CD4-positive, alpha-beta T cell treated with Interleukin-17A for 4 hours (primary cell): Measurements from ENCODE around the gene AMDHD2.
"Not testable (repeated sequence)": the region's sequence is repeated elsewhere in the genome, so short reads cannot be mapped to it uniquely, and the experiment has no call there.

ENCODE experiments used
- DNase-seq: peaks from one replicate; pipeline ENCODE4 v3.0.0-alpha.2; 2020; ENCODE audit warnings: mixed read lengths

The AMDHD2 gene

DNA sequence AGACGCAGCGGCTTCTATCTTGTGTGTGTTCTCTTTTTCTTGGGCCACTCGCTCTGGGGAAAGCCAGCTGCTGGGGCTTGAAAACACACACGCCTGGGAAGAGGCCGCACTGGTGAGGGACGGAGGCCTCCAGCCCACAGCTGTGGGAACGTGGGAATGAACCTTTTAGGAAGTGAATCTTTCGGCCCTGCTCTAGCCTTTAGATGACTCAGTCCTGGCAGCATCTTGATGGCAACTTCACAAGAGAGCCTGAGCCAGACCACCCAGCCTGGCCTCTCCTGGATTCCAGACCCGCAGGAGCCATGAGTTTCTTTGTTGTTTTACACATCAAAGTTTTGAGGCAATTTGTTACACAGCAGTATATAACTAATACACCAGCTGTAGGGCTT, 15.4 kb downstream of the AMDHD2 start:
- no peak for DNase-seq

DNA sequence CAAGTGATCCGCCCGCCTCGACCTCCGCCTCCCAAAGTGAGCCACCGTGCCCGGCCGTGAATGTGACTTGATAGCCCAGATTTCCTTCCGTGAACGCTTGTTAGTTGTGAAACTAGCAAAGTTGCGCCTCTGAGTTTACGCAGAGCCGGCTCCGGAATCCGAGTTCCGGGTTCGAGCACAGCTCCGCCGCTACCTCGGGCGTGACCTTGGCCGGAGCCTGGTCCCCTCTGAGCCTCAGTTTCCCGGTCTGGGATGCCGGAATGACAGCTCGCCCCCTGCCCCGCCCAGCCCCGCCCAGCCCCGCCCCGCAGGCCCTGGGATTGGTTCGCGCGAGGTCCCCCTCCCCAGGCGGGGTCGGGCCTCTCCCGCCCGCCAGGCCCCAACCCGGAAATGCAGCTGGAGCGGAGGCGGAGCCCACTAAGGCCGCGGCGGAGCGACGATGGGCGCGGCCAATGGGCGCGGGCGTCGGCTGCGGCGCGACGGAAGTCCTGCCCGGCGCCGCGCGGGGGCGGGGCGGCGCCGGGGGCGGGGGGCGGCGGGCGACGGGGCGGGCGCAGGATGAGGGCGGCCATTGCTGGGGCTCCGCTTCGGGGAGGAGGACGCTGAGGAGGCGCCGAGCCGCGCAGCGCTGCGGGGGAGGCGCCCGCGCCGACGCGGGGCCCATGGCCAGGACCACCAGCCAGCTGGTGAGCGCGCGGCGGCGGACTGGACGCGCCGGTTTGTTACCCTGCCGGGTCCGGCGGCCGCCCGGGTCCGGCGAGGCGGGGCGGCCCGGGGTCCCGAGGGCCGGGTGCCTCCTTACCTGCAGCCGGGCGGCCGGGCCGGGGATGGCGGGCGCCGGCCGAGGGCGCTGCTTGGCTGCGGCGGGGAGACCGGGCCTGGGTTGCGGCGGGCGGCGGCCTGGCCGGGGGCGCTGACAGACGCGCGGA, 17.5 kb downstream of the AMDHD2 start, which contains the start of gene PDPK1:
PDPK1 (plus strand) TSS at position 571 of the 929 bp plus-strand sequence; CDS start at position 663, 92 bp downstream.
- DNase-seq: peak; percentile 95

DNA sequence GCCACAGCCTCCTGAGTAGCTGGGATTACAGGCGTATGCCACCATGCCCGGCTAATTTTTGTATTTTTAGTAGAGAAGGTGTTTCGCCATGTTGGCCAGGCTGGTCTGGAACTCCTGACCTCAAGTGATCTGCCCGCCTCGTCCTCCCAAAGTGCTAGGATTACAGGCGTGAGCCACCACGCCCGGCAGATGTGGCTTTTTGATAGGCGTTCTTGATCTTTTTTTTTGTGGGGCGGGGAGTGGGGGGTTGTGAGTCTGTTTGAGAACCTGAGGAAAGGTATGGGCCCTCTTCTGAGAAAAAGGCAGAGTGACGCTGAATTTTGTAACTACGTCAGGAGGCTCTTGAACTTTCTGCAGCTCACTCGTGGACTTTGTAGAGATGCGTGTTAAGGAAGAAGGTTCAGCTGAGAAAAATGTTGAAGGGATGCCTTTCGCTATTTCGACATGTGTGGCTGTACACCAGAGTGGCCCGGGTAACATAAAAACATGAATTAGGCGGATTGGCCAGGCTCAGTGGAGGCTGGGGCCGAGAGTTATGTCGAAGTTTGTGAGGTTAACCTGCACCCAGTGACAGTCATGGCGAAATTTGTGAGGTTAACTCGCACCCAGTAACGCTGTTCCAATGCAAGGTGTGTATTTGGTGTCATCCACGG, 19.1 kb downstream of the AMDHD2 start:
- DNase-seq: not testable (repeated sequence)

DNA sequence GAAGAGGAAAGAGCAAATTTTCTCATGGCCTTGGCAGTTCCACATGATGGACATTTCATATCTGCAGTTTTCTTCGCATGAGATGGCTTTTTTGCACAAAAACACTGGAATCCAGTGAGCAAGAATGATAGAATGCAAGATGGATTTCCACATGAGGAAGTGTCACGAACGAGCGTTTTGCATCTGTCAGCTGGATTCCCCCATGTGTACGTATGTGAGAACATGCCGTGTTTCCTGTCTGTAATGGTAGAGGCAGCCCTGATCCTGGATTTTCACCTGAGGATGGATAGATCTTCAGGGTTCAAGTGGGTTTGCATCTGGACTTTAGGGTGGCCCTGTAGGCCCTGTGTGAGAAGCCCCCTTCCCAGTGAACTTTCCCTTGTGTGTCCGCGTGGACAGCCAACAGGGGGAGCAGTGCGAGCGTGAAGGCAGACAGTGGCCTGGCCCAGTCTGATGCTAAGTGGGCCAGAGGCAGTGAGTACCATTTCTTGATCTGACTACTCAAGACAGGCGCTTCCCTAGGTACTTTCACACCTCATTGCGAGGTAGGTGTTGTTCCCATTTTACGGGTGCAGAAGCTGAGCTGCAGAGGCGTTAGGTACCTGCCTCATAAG, 19.8 kb downstream of the AMDHD2 start:
- peak; percentile 41 for DNase-seq

DNA sequence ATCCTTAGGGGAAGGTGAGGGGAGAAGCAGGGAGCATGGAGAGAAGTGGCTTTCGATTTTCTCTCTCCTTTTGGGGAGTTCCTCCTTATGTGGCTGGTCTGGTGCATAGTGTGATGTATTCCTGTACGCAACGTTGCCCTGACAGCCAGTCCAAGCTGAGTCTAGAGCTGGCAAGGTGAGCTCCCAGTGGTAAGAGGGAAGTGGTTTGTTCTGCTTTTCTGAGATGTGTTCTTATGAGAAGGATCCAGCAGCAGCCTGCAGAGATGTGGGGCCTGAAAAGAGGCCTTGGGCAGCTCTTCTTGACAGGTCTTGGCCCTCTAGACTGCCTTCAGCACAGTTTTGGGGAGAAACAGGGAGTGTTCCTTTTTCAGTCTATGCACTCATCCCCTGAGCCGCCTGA, 20.7 kb downstream of the AMDHD2 start:
- DNase-seq: not testable (repeated sequence)

DNA sequence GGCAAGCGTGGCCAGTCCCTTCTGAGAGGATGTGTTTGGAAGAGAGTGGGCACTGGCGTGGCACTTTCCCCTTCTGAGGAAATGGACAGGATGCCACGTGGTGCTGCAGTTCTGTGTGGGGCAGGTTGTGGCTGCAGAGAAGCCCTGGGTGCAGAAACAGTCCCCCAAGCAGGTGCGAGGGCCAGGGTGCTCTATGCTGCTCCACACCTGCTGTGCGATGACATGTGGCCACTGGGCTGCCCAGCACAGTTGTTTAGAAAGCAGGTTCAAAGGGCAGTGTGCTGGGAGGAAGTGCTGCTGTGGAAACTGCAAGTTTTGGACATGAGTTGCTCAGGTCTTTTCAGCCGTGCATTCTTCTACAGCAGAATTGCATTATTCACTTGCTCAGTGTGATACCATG, 21.2 kb downstream of the AMDHD2 start:
- DNase-seq: not testable (repeated sequence)

DNA sequence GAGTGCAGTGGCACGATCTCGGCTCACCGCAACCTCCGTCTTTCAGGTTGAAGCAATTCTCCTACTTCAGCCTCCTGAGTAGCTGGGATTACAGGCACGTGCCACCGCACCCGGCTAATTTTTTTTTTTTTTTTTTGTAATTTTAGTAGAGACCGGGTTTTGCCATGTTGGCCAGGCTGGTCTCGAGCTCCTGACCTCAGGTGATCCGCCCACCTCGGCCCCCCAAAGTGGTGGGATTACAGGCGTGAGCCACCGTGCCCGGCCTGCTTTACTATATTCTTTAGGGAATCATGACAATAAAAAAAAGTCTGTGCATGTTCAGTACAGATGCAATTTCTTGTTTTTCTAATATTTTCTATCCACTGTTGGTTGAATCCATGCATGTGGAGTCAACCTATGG, 23.6 kb downstream of the AMDHD2 start:
- not testable (repeated sequence) for DNase-seq

DNA sequence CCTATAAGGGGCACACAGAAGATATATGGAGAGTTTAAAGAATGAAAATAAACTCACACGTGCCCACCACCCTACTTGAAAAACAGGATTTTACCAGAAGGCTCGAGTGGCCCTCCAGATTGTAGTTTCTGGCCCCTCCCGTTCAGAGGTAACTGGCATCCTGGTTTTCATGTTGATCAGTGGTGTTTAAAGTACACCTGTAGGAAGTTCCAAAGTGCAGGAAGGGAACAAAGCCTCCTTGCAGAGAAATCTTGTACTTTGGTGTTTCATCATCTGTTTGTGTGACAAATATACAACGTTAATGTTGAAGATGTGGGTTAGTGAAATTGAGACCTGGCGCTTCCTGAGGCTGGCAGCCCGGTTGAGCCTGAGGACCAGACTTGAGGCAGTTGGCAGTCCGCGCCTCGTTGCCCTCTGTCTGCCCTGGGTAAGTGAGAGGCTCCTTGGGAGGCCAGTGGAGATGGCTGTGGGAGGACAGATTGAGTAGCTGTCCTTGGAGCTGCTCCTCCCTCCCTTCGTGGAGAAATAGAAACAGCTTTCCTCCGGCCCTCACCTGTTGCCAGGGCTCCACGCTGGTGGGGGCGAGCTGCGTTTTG, 30.2 kb downstream of the AMDHD2 start:
- DNase-seq: not testable (repeated sequence)

DNA sequence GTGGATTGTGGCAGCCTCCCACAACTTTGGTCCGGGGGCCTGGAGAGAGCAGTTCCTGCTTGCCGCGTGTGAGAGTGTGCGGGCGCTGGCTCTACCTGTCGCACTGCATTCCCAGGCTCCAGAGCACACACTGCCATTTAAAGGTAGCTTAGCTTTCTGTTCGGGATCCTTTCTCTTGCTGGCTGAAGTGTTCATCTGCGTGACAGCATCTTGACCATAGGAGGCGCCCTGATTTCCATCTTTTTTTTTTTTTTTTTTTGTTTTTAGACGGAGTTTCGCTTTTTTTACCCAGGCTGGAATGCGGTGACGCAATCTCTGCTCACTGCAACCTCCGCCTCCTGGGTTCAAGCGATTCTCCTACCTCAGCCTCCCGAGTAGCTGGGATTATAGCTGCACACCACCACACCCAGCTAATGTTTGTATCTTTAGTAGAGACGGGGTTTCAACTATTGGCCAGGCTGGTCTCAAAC, 31.3 kb downstream of the AMDHD2 start:
- not testable (repeated sequence) for DNase-seq

DNA sequence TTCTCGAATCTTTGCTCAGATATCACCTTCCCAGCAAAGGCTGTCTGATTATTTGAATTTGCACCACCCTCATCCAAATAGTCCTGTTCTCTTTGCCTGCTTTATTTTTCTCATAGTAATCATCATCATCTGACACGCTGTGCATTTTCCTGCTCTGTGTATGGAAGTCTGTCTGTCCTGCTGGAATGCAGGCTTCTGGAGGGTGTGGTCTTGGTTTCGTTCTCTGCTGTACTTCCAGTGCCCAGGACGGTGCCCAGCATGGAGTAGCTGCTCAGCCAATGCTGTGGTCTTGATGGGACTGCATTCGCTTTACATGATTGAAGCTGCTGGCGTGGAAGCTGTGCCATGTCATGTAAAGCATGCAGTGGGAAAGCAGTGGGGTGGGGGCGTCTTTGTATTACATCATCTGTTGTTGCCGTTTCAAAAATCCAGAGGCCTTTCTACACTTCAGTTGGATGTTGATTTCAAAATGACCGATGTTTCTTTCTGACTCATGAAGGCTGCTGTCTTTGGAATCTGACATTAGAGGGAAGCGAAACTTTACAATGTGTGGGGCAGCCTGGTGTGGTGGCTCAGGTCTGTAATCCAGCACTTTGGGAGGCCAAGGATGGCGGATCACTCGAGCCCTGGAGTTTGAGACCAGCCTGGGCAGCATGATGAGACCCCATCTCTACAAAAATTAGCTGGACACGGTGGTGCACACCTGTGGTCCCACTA, 34.7 kb downstream of the AMDHD2 start:
- DNase-seq: not testable (repeated sequence)

DNA sequence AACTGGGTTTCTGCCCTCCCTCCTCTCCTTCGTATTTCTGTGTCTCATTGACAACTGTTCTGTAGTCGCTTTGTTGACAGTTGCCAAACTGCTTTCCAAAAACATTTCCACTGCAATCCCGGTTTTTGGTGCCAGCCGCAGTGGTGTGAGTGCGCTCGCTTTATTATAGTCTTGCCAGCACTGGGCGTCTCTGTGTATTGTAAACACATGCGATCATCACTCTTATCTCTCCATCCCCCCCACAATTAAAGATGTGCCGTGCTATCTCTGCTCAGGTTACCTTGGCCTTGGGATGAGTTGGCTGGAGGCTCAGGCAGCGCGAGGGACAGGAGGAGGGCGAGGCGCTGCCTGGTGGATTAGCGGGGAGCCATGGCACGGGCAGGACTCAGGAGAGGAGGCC, 37.0 kb downstream of the AMDHD2 start:
- DNase-seq: not testable (repeated sequence)

DNA sequence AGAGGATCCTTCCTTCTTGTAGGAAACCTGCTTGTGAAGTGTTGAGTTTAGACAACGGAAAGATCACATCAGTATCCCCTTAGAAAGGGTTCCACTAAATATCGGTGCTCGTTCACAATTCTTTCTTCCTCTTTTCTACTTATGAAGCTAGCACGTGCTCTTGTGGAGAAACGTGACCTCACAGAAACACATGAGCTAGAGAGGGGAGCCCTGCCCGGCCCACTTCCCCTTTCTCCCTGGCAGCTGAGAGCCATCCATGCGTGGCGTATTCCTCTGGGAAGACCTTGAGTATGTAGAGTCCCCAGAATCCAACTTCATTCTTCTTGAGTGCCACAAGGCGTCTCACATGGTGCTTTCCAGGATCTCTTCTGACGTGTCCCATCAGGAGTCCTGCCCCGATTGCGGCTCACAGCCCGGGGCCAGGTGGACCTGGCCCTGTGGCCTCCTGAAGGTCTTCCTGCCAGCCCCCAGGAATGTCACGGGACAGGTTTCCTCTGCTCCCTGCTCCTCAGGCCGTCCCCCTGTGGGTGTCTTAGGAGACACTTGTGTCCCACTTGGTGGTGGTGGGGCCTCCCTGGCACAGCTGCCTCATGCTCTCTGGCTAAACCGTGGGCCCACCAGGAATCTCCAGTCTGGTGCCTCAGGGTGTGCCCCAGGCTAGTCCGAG, 40.1 kb downstream of the AMDHD2 start:
- not testable (repeated sequence) for DNase-seq

DNA sequence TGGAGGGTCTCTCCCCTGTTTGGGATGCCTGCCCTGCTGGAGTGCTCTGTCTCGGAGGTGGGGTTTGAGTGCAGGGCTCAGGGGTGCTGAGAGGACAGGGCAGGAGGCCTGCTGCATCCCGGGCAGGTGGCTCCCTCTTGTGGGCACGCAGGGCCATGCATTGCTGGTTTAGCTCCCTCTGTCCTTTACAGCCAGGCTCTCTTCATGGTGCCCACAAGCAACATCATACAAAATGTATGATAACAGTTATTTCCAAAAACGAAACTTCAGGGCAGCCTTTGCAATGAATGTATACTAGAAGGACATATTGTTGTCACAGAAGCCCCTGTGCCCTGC, 40.6 kb downstream of the AMDHD2 start:
- not testable (repeated sequence) for DNase-seq

DNA sequence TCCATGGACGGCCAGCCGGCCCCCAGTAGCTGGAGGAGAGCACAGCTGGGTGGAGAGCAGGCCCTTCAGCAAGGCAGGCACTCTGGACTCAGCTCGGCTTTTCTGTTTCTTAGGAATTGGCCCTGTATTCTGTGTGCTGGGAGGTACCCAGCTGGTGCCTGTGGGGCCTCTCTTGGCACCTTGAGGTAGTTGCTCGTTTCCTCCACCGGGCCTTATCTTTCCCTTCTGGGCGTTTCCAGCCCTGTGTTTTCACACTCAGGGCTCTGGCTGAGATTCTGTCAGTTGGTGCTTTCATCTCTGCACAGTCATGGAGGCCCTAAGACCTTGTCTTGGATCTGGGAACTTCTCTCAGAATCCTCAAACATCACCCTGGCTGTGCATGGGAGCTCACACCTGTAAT, 47.3 kb downstream of the AMDHD2 start:
- not testable (repeated sequence) for DNase-seq

DNA sequence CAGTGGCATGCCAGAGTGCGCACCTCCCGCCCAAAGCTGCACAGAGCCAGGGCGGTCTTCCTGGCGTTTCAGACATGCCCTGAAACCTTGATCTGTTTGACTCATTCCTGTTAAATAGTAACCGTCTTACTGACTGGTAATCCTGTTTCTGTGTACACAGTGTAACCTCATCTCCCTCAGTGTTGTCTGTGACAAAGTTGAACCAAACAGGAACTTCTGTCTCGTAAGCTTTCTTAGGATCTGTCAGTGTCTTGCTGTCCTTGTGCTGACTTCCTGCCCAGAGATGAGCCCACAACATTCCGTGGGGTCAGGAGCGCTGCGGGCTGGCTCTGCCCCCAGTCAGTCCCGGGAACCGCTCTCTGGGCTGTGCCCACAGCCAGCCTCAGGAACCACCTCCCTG, 48.4 kb downstream of the AMDHD2 start:
- DNase-seq: not testable (repeated sequence)

DNA sequence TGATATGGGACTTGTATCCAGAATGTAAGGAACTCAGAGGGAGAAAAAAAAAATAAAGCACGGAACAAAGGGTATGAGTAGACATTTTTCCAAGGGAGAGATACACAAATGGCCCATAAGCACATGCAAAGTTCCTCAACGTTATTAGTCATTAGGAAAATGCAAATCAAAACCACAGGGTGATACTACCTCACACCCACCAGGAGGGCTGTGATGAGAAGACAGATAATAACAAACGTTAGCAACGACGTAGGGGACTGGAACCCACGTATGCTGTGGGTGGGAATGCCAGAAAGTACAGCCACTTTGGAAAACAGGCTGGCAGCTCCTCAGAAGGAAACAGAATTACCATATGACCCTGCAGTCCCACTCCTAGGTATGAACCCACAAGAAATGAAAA, 52.5 kb downstream of the AMDHD2 start:
- DNase-seq: not testable (repeated sequence)

DNA sequence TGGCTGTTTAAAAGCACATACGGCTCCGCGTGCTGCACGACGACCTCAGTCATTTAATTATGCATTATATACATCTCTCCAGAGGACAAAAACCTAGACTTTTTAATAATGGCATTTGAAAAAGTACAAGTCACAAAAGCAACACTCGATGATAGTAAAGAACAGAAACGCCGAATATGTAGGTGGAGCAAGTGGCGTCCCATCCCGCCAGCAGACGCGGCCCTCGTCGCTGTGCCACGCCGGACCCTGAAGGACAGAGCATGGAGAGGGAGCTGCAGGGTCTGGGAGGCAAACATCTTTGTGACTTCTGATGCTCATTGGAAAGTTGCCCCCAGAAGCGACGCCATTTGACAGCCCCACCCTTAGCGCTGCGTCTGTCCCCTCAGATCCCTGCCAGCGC, 55.7 kb downstream of the AMDHD2 start:
- not testable (repeated sequence) for DNase-seq

DNA sequence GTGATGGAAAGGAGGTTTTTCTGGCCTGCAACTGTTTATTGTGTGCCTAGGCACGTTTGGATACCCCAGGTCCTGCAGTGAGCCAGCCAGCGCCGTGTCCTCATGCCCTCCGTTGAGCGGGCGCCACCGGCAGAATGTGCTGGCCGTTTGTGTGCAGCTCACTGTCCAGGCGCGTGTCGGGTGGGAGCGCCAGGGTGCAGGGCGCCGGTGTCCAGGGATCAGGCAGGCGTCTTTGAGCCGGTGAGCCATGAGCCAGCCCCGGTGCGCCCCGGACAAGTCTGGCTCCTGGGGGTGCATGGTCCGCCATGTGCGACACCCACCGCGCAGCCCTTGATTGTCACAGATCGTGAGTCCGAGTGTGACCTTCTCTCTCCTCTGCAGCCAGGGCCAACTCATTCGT, 56.9 kb downstream of the AMDHD2 start:
- DNase-seq: not testable (repeated sequence)

DNA sequence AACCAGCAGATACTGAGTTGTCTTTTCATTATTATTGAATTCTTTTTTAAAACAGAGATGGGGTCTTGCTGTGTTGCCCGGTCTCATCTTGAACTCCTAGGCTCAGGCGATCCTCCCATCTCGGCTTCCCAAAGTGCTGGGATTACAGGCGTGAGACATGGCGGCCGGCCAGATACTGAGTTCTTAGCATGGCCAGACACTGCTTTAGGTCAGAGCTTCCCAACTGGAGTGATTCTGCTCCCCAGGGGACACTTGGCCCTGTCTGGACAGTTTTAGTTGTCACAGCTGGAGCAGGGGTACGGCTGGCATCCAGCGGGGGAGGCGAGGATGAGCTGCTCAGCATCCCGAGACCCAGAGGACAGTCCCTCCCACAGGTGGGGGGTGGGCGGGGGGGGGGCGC, 58.7 kb downstream of the AMDHD2 start:
- DNase-seq: not testable (repeated sequence)

DNA sequence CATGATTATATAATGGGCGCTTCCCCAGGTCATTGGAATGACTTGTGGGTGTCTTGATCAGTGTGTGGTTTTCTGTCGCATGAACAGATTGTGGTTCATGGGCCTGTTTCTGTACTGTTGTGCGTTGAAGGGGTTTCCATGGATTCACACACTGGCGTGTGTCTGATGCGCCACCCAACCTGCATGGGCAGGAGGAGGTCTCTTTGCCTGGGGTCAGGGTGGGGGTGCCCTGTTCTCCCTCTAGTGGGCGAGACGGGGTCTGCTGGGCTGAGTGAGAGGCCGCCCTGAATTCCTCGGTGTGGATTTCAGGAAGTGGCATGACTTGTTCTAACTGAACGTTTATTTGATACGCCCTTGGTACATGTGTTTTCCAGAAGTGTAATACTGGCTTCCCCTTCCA, 60.0 kb downstream of the AMDHD2 start:
- not testable (repeated sequence) for DNase-seq

DNA sequence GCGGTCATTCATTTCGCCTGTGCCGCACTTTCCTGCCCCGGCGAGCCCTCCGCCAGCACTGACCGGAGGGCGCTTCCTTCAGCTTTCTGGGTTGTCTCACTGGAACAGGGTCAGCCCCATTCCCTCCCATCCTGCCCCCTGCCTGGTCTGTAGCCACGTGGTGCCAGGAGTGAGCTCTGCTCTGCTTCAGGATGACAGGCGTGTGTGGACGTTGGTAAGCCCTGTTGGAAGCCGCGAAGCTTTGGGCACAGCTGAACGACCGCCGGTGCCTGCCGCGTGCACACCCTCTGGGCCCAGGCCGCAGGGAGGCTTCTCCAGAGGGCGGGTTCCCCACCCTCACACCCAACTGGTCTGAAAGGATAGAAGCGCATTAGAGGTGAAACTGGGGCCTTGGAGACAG, 60.6 kb downstream of the AMDHD2 start:
- DNase-seq: not testable (repeated sequence)
